B cell (primary cell): ENCODE results near the gene ZMYM2.

ENCODE experiments used
- EZH2 ChIP-seq: IDR thresholded peaks from 2 replicates; pipeline ENCODE4 v1.6.1; 2012; ENCODE audit warnings: borderline replicate concordance, low read depth, mild to moderate bottlenecking, moderate library complexity, low read length; ENCODE audit not compliant: insufficient read depth, poor library complexity, severe bottlenecking
- TF ChIP-seq, protein P1 (sequence below): fragments of 200-600 bp; IDR thresholded peaks from one replicate; pipeline ENCODE4 v1.8.0; 2022; ENCODE audit warnings: antibody characterized with exemption, mild to moderate bottlenecking

DNA sequence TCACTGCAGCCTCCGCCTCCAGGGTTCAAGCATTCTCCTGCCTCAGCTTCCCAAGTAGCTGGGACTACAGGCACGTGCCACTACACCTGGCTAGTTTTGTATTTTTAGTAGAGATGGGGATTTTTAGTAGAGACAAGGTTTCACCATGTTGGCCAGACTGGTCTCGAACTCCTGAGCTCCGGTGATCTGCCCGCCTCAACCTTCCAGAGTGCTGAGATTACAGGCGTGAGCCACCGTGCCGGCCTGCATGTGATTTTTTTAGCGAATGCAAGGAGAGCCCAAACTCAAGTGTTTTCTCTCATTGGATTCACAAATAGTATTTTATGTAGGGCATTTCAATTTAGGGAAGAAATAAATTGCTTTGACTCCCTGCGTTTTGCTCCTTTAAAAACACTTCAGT is 4.4 kb downstream of the ZMYM2 start:
- TF ChIP-seq, protein P1, sequence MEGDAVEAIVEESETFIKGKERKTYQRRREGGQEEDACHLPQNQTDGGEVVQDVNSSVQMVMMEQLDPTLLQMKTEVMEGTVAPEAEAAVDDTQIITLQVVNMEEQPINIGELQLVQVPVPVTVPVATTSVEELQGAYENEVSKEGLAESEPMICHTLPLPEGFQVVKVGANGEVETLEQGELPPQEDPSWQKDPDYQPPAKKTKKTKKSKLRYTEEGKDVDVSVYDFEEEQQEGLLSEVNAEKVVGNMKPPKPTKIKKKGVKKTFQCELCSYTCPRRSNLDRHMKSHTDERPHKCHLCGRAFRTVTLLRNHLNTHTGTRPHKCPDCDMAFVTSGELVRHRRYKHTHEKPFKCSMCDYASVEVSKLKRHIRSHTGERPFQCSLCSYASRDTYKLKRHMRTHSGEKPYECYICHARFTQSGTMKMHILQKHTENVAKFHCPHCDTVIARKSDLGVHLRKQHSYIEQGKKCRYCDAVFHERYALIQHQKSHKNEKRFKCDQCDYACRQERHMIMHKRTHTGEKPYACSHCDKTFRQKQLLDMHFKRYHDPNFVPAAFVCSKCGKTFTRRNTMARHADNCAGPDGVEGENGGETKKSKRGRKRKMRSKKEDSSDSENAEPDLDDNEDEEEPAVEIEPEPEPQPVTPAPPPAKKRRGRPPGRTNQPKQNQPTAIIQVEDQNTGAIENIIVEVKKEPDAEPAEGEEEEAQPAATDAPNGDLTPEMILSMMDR, result no peak
- TF ChIP-seq EZH2, result no peak
